Activated T-helper 2 cell treated with anti-CD3 and anti-CD28 coated beads, Interferon-gamma antibody, Interleukin-2, Interleukin-4, amounts not matched to agents 10 μg/mL and 5 μg/mL and 100 μg/mL, durations not matched to agents 14 hours and 24 hours and 36 hours (primary cell): ENCODE data around the gene HBD. TPM values are rescaled to one million over a fixed set of nuclear protein-coding genes. Genes with fewer than 3 reads are reported as not detected.
"Not testable (repeated sequence)": the region's sequence is repeated elsewhere in the genome, so short reads cannot be mapped to it uniquely, and the experiment has no call there.

Experiments used
- DNase-seq: peaks from one replicate; pipeline ENCODE4 v3.0.0; 2021; ENCODE audit warnings: low spot score
- H3K27ac Mint-ChIP-seq: one replicate; pipeline ENCODE4 v1.8.0; 2021; ENCODE audit warnings: mixed read lengths
- H3K27me3 Mint-ChIP-seq: one replicate; pipeline ENCODE4 v1.8.0; 2021; ENCODE audit warnings: low read depth, mixed read lengths
- H3K36me3 Mint-ChIP-seq: one replicate; pipeline ENCODE4 v1.8.0; 2021; ENCODE audit warnings: low read depth, mixed read lengths
- H3K4me1 Mint-ChIP-seq: one replicate; pipeline ENCODE4 v1.8.0; 2021; ENCODE audit warnings: low read depth, mixed read lengths
- H3K4me3 Mint-ChIP-seq: one replicate; pipeline ENCODE4 v1.8.0; 2021; ENCODE audit warnings: low read depth, mild to moderate bottlenecking, moderate library complexity, mixed read lengths
- H3K9me3 Mint-ChIP-seq: one replicate; pipeline ENCODE4 v1.8.0; 2021; ENCODE audit warnings: mixed read lengths
- intact Hi-C: fragments of 100-400 bp; cut with micrococcal nuclease; formaldehyde crosslinking; loops from one replicate; pipeline ENCODE4 v1.15.1; 2023
- total RNA-seq: library from RNA; stranded (reverse); gene quantifications from 2 replicates; pipeline ENCODE4 v1.2.3, GENCODE V29; 2022

The HBD gene
- total RNA-seq, 1 donor from 2014 or later: not detected

DNA sequence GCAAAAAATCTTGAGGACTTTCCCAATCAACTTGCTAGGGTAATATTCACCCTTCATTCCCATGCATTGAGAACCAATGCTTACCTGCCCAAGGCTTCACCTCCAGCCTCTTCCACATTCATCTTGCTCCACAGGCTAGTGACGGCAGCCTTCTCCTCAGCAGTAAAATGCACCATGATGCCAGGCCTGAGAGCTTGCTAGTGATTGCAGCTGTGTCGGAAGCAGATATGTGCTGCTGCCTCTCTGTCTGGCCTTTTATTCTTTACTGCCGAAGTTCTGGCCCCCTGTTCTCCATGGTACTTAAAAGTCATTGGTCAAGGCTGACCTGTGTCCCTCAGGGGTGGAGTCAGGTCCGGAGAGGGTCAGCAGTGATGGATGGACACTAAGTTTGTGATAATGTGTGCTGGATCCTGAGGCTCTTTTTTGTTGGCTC, 35.4 kb upstream of the HBD start, which contains the start of gene HBE1:
Gene HBE1, minus strand, starts transcription at position 231 of the 433 bp plus-strand sequence. Its CDS starts 55 bp downstream, at position 176.
- Mint-ChIP-seq H3K4me3 (no peak within 1 kb of the TSS), H3K27ac (no peak within 1 kb of the TSS), H3K27me3 (peaks cover 5% of the 10 kb centered on the region), H3K4me1 (no peaks in the 10 kb centered on the region), H3K36me3 (no peaks in the 10 kb centered on the region), H3K9me3 (no peaks in the 10 kb centered on the region)
- DNase-seq: no peak
- intact Hi-C loops: no loop called here

- Mint-ChIP-seq H3K9me3 (no peaks in the 10 kb centered on the region), H3K4me1 (no peaks in the 10 kb centered on the region), H3K4me3 (no peak overlapping the region), H3K27ac (no peak overlapping the region), H3K27me3 (peaks cover 2% of the 10 kb centered on the region), H3K36me3 (no peaks in the 10 kb centered on the region)
- intact Hi-C loops: no loop called here
- no peak for DNase-seq
These were observed 32.8 kb upstream of the HBD start for GRCh38 chr11:5267033-5267563.

DNA sequence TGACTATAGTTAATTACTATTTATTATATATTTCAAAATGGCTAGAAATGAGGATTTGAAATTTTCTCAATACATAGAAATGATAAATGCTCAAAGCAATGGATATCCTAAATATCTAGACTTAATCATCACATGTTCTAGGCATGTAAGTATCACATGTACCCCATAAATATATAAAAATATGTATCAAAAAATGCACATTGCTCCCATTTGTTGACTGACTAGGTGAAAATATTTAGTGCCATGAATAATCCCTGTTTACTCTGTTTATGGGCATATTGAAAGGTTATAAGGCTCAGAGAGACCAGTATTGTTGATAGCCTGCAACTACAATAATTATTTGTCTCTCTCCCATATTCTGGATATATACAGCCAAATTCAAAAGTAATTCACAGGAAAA, 32.3 kb upstream of the HBD start:
- Mint-ChIP-seq H3K9me3 (no peaks in the 10 kb centered on the region), H3K27ac (no peak overlapping the region), H3K27me3 (peaks cover 2% of the 10 kb centered on the region), H3K36me3 (no peaks in the 10 kb centered on the region), H3K4me3 (no peak overlapping the region), H3K4me1 (no peaks in the 10 kb centered on the region)
- intact Hi-C loops: no loop called here
- DNase-seq: no peak

- intact Hi-C loops: no loop called here
- Mint-ChIP-seq H3K4me1 (no peaks in the 10 kb centered on the region), H3K36me3 (no peaks in the 10 kb centered on the region), H3K4me3 (no peak overlapping the region), H3K9me3 (no peaks in the 10 kb centered on the region), H3K27ac (no peak overlapping the region), H3K27me3 (no peaks in the 10 kb centered on the region)
- no peak for DNase-seq
These were observed 31.5 kb upstream of the HBD start for GRCh38 chr11:5265832-5266231.

- intact Hi-C loops: no loop called here
- DNase-seq: no peak
- H3K9me3 Mint-ChIP-seq: no peaks in the 10 kb centered on the region
- H3K27ac Mint-ChIP-seq: no peak overlapping the region
- no peaks in the 10 kb centered on the region for H3K4me1 Mint-ChIP-seq
- no peak overlapping the region for H3K4me3 Mint-ChIP-seq
- no peaks in the 10 kb centered on the region for H3K36me3 Mint-ChIP-seq
- H3K27me3 Mint-ChIP-seq: no peaks in the 10 kb centered on the region
These were observed 24.4 kb upstream of the HBD start for GRCh38 chr11:5258543-5259262.

GRCh38 chr11:5257296-5257695, 23.0 kb upstream of the HBD start:
- no peaks in the 10 kb centered on the region for H3K9me3 Mint-ChIP-seq
- intact Hi-C loops: no loop called here
- no peak overlapping the region for H3K4me3 Mint-ChIP-seq
- H3K27ac Mint-ChIP-seq: no peak overlapping the region
- H3K4me1 Mint-ChIP-seq: no peaks in the 10 kb centered on the region
- H3K36me3 Mint-ChIP-seq: no peaks in the 10 kb centered on the region
- DNase-seq: no peak
- H3K27me3 Mint-ChIP-seq: no peaks in the 10 kb centered on the region

DNA sequence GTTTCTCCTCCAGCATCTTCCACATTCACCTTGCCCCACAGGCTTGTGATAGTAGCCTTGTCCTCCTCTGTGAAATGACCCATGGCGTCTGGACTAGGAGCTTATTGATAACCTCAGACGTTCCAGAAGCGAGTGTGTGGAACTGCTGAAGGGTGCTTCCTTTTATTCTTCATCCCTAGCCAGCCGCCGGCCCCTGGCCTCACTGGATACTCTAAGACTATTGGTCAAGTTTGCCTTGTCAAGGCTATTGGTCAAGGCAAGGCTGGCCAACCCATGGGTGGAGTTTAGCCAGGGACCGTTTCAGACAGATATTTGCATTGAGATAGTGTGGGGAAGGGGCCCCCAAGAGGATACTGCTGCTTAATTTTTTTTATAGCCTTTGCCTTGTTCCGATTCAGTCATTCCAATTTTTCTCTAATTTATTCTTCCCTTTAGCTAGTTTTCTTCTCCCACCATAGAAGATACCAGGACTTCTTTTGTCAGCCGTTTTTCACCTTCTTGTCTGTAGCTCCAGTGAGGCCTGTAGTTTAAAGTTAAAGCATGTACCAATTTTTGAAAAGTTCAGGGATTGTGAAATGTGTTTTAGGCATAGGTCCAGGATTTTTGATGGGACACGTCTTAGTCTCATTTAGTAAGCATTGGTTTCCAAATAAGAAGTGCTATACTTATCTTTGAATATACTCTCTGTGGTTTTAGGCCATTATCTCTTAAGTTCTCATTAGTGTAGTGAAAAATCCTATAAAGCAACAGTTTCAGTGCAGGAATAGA, 20.5 kb upstream of the HBD start, which contains the start of gene HBG2:
Gene HBG2, minus strand, starts transcription at position 136 of the 768 bp plus-strand sequence. Its CDS starts 53 bp downstream, at position 83.
- H3K9me3 Mint-ChIP-seq, DNase-seq, H3K36me3 Mint-ChIP-seq, H3K27ac Mint-ChIP-seq, H3K4me3 Mint-ChIP-seq, intact Hi-C loops, H3K4me1 Mint-ChIP-seq, H3K27me3 Mint-ChIP-seq: not testable (repeated sequence)

- H3K4me3 Mint-ChIP-seq, H3K9me3 Mint-ChIP-seq, intact Hi-C loops, H3K4me1 Mint-ChIP-seq, H3K27me3 Mint-ChIP-seq, H3K36me3 Mint-ChIP-seq, H3K27ac Mint-ChIP-seq, DNase-seq: not testable (repeated sequence)
These were observed 19.7 kb upstream of the HBD start for GRCh38 chr11:5254023-5254422.

GRCh38 chr11:5253440-5253839, 19.2 kb upstream of the HBD start:
- H3K4me1 Mint-ChIP-seq, H3K27ac Mint-ChIP-seq, H3K9me3 Mint-ChIP-seq, DNase-seq, H3K27me3 Mint-ChIP-seq, H3K4me3 Mint-ChIP-seq, intact Hi-C loops, H3K36me3 Mint-ChIP-seq: not testable (repeated sequence)

- intact Hi-C loops: no loop called here
These were observed 18.6 kb upstream of the HBD start for GRCh38 chr11:5252919-5253265.

DNA sequence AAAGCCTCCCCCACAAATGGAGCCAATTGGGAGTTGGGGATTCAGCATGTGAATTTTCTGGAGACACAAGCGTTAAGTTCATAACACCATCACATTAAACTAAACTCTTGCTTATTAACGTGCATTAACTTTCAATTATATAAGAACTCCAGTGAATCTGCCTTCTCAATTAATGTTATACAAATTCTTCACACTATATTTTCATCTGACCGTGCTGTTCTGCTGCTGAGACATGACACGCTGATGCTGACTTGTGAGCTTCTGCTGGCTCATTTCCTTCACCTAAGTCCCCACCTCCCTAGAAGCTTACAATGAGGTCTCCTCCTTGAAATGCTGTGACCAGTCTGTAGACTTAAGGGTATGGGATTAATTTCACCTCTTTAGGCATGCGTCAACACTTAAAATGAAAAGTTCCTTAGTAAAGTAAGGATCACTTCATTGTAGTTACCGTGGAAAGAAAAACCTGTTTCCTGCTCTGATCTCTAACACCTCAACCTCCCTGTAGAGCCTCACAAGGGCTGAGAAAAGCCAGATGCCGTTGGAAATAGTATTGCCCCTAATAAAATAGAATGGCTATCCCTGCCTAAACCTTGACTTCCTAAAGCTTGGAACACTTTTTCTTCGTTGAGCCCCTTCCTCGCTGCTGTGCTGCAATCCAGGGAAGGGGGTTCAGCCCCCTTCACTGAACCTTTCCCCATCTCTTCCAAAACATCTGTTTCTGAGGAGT, 18.1 kb upstream of the HBD start:
- Mint-ChIP-seq H3K4me1 (no peaks in the 10 kb centered on the region), H3K9me3 (no peaks in the 10 kb centered on the region), H3K27ac (no peak overlapping the region), H3K27me3 (no peaks in the 10 kb centered on the region), H3K36me3 (no peaks in the 10 kb centered on the region), H3K4me3 (no peak overlapping the region)
- intact Hi-C loops: no loop called here
- no peak for DNase-seq

More at GRCh38 chr11:5252919-5253265, 18.6 kb upstream of the HBD start:
- Mint-ChIP-seq H3K36me3 (no peaks in the 10 kb centered on the region), H3K4me3 (no peak overlapping the region), H3K9me3 (no peaks in the 10 kb centered on the region), H3K4me1 (no peaks in the 10 kb centered on the region), H3K27me3 (no peaks in the 10 kb centered on the region), H3K27ac (no peak overlapping the region)
- no peak for DNase-seq

GRCh38 chr11:5251746-5252145, 17.5 kb upstream of the HBD start:
- DNase-seq: no peak
- H3K4me1 Mint-ChIP-seq: no peaks in the 10 kb centered on the region
- H3K9me3 Mint-ChIP-seq: no peaks in the 10 kb centered on the region
- no peak overlapping the region for H3K27ac Mint-ChIP-seq
- H3K27me3 Mint-ChIP-seq: no peaks in the 10 kb centered on the region
- no peaks in the 10 kb centered on the region for H3K36me3 Mint-ChIP-seq
- intact Hi-C loops: no loop called here
- no peak overlapping the region for H3K4me3 Mint-ChIP-seq
